Choroid plexus epithelial cell (primary cell): ENCODE measurements around the gene NME3.

Experiments
- DNase-seq: peaks from one replicate; pipeline ENCODE4 v3.0.0-alpha.2; 2010; ENCODE audit warnings: low read depth
- H3K4me3 ChIP-seq: 2 replicates; pipeline ENCODE4 v1.5.1; 2011; ENCODE audit warnings: low read depth, mild to moderate bottlenecking, control low read depth, low read length, moderate library complexity
- CTCF ChIP-seq: conservative IDR thresholded peaks from 2 replicates; pipeline ENCODE4 v1.5.1; 2011; ENCODE audit warnings: low read depth, mild to moderate bottlenecking, control low read depth, inconsistent platforms, low read length, moderate library complexity

The NME3 gene

GRCh38 chr16:1779741-1780676 lies 8.7 kb upstream of the NME3 start:
- DNase-seq: no peak
- TF ChIP-seq CTCF: no peak
- H3K4me3 ChIP-seq: no peak overlapping the region

DNA sequence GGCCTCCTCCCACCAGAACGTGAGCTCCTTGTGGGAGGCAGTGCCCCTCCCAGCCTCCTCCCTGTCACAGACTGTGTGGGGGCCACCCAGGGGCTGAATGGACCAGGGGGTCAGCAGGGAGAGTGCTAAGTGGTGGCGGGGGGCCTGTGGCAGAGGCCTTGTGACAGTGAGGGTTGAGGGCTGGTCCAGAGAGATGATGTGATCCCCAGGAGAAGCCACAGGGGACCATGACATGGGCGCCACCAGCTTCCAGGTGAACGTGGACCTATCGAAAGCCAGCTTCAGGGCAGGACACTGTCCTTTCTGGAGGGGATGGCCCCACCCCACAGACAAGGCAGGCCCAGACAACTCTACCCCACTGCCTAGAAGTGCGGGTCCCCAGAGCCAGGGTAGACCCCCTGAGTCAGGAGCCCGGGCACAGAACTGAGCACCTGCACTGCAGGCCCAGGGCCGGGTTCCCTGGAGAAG lies 7.9 kb upstream of the NME3 start:
- DNase-seq: no peak
- no peak overlapping the region for H3K4me3 ChIP-seq
- TF ChIP-seq CTCF: no peak

DNA sequence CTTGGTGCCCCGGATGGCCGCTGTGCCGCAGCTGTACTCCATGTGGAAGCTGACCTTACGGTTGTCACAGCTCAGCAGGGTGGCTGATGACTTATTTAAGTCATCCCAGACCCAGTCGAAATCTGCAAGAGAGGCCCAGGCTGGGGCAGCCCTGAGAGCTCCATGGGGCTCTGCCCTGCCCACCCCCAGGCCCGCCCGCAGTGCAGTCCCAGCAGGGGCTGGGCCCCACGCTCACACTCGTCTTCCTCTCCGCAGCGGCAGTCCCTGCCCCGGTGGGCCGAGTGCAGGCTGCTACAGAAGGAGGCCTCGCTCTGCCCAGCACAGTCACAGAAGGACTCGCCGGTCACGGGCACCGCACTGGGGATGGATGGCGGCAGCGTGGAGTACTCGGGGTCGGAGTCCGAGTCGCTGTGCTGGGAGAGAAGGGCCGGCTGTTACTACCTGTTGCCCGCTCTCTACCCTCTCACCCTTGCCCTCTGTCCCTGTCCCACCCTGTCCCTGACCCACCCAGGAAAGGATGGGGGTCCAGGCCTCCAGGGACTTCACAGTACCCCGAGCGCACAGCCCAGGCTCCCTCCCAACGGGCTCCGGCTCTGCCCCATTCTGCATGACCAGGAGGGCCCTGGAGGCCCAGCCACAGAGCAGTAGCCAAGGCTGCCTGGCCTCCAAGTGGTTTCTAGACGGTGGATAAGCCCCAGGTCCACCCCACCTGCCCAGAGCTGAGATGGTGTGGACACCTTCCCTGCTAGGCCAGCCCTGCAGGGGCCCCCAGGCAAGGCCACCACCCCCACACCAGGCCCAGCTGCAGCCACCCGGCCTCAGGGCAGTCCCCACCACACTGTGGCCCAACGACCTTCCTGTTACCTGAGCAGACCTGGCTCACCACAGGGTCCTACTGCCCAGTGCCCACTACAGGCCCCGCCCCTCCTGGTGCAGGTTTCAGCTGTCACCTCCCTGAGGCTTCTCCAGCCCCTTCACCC lies 7.1 kb upstream of the NME3 start:
- no peak for TF ChIP-seq CTCF
- no peak overlapping the region for H3K4me3 ChIP-seq
- DNase-seq: peak; percentile 88

- DNase-seq: no peak
- no peak overlapping the region for H3K4me3 ChIP-seq
- no peak for TF ChIP-seq CTCF
Measured at GRCh38 chr16:1777375-1778199, 6.2 kb upstream of the NME3 start.

GRCh38 chr16:1776991-1777374 lies 5.6 kb upstream of the NME3 start:
- no peak for DNase-seq
- H3K4me3 ChIP-seq: no peak overlapping the region
- no peak for TF ChIP-seq CTCF

DNA sequence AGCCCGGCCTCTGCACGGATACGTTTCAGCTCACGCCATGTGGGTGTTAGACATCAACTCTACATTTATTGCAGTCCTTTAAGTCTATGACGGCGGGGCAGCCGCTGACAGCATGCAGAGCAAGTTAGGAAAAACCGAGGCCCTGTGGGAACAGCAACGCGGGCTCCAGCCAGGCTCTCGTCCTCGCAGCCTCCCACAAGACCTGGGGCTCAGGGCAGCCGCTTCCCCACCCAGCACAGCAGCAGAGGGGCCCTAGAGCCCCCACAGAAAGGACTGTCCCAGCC lies 5.3 kb upstream of the NME3 start:
- H3K4me3 ChIP-seq: no peak overlapping the region
- TF ChIP-seq CTCF: no peak
- no peak for DNase-seq
